DMS79 treated with DMSO at 0.1 percent for 48 hours (cell line): Measurements from ENCODE around the gene HUS1.
A peak's percentile ranks its signal among the peaks of the same experiment; 100 is the strongest.
"Not testable (repeated sequence)": the region's sequence is repeated elsewhere in the genome, so short reads cannot be mapped to it uniquely, and the experiment has no call there.

Experiments used
- DNase-seq: peaks from one replicate; lab custom pipeline; 2025; lab: John Stamatoyannopoulos, UW

The HUS1 gene

GRCh38 chr7:47979145-47979831 is at the start of gene HUS1:
HUS1 (minus strand) TSS chr7:47979615; CDS start chr7:47979519, 96 bp downstream.
- peak; percentile 92 for DNase-seq

GRCh38 chr7:48028938-48029337 is 49.5 kb upstream of the HUS1 start, which contains the start of gene SUN3:
SUN3 (minus strand) TSS chr7:48029107; CDS start chr7:48028938, 169 bp downstream.
- no peak for DNase-seq

- DNase-seq: no peak
Measured at GRCh38 chr7:48025624-48026023, 46.2 kb upstream of the HUS1 start.

GRCh38 chr7:48017674-48018073 is 38.3 kb upstream of the HUS1 start:
- no peak for DNase-seq

- no peak for DNase-seq
Measured at GRCh38 chr7:48016641-48017040, 37.2 kb upstream of the HUS1 start.

- no peak for DNase-seq
Measured at GRCh38 chr7:48011951-48012350, 32.5 kb upstream of the HUS1 start.

GRCh38 chr7:48011323-48011722 is 31.9 kb upstream of the HUS1 start:
- DNase-seq: no peak

- no peak for DNase-seq
Measured at GRCh38 chr7:48009954-48010353, 30.5 kb upstream of the HUS1 start.

GRCh38 chr7:48009257-48009656 is 29.8 kb upstream of the HUS1 start:
- no peak for DNase-seq

GRCh38 chr7:48006866-48007265 is 27.5 kb upstream of the HUS1 start:
- DNase-seq: no peak

GRCh38 chr7:48004638-48005037 is 25.2 kb upstream of the HUS1 start:
- DNase-seq: no peak

- DNase-seq: peak; percentile 6
Measured at GRCh38 chr7:48004032-48004431, 24.6 kb upstream of the HUS1 start.

GRCh38 chr7:48000164-48000563 is 20.7 kb upstream of the HUS1 start:
- not testable (repeated sequence) for DNase-seq

GRCh38 chr7:47999413-47999812 is 20.0 kb upstream of the HUS1 start:
- no peak for DNase-seq

- DNase-seq: no peak
Measured at GRCh38 chr7:47992446-47992845, 13.0 kb upstream of the HUS1 start.

GRCh38 chr7:47991741-47992311 is 12.4 kb upstream of the HUS1 start:
- DNase-seq: peak; percentile 19

GRCh38 chr7:47991270-47991669 is 11.9 kb upstream of the HUS1 start:
- no peak for DNase-seq

- DNase-seq: no peak
Measured at GRCh38 chr7:47990592-47990991, 11.2 kb upstream of the HUS1 start.

GRCh38 chr7:47989607-47990400 is 10.4 kb upstream of the HUS1 start:
- DNase-seq: not testable (repeated sequence)

GRCh38 chr7:47988496-47989386 is 9.3 kb upstream of the HUS1 start:
- no peak for DNase-seq

GRCh38 chr7:47982610-47983009 is 3.2 kb upstream of the HUS1 start:
- DNase-seq: no peak

GRCh38 chr7:47980648-47981047 is 1.2 kb upstream of the HUS1 start:
- DNase-seq: not testable (repeated sequence)
